Endodermal cell (in vitro differentiated cells): ENCODE measurements around the gene OSBPL9. TPM values are rescaled to one million over a fixed set of nuclear protein-coding genes. Genes with fewer than 3 reads are reported as not detected.

Experiments
- DNase-seq: peaks from one replicate; pipeline ENCODE4 v3.0.0-alpha.2; 2017
- H3K27ac ChIP-seq: 2 replicates; pipeline ENCODE4 v1.5.1; 2013; ENCODE audit warnings: mild to moderate bottlenecking, low read depth, low read length, moderate library complexity
- H3K27me3 ChIP-seq: 2 replicates; pipeline ENCODE4 v1.6.1; 2013; ENCODE audit warnings: mild to moderate bottlenecking, low read length, moderate library complexity; ENCODE audit not compliant: insufficient read depth, control insufficient read depth, poor library complexity, severe bottlenecking
- H3K36me3 ChIP-seq: 2 replicates; pipeline ENCODE4 v1.7.0; 2013; ENCODE audit warnings: mild to moderate bottlenecking, low read length, moderate library complexity; ENCODE audit not compliant: control insufficient read depth, insufficient read depth
- H3K4me1 ChIP-seq: one replicate; pipeline ENCODE4 v1.7.0; 2013; ENCODE audit warnings: low read length; ENCODE audit not compliant: control insufficient read depth, insufficient read depth
- H3K4me3 ChIP-seq: 2 replicates; pipeline ENCODE4 v1.5.1; 2013; ENCODE audit warnings: mild to moderate bottlenecking, low read length, moderate library complexity
- H3K9ac ChIP-seq: 2 replicates; pipeline ENCODE4 v1.6.1; 2013; ENCODE audit warnings: mild to moderate bottlenecking, low read length, moderate library complexity; ENCODE audit not compliant: poor library complexity, severe bottlenecking; ENCODE audit errors: extremely low read depth
- H3K9me3 ChIP-seq: 2 replicates; pipeline ENCODE4 v1.6.1; 2013; ENCODE audit warnings: mild to moderate bottlenecking, low read length, moderate library complexity; ENCODE audit not compliant: control insufficient read depth
- H3K27ac Mint-ChIP-seq: 2 replicates; pipeline ENCODE4 v1.8.0; 2020; ENCODE audit warnings: mixed read lengths
- H3K27me3 Mint-ChIP-seq: 2 replicates; pipeline ENCODE4 v1.8.0; 2021; ENCODE audit warnings: mild to moderate bottlenecking, mixed read lengths; ENCODE audit not compliant: insufficient read depth
- H3K36me3 Mint-ChIP-seq: 2 replicates; pipeline ENCODE4 v1.8.0; 2020; ENCODE audit warnings: low read depth, mixed read lengths
- H3K4me1 Mint-ChIP-seq: 2 replicates; pipeline ENCODE4 v1.8.0; 2020; ENCODE audit warnings: mixed read lengths
- H3K4me3 Mint-ChIP-seq: 2 replicates; pipeline ENCODE4 v1.8.0; 2020; ENCODE audit warnings: mild to moderate bottlenecking, moderate library complexity, mixed read lengths
- H3K9me3 Mint-ChIP-seq: 2 replicates; pipeline ENCODE4 v1.8.0; 2020; ENCODE audit warnings: mild to moderate bottlenecking, mixed read lengths
- CTCF ChIP-seq: fragments of 200-600 bp; sonication (generic); conservative IDR thresholded peaks from 2 replicates; pipeline ENCODE4 v1.5.0; 2021; ENCODE audit warnings: antibody characterized with exemption, mild to moderate bottlenecking
- WGBS, 2 experiments: methylation state at CpG; one replicate each; pipeline versions ENCODE4 v1.1.5 to v1.1.7; 2013; ENCODE audit warnings: missing lambda C conversion rate in 2 of 2, mixed read lengths in 1 of 2; ENCODE audit not compliant: insufficient coverage in 1 of 2, insufficient read length in 1 of 2; 5-methylcytosine and 5-hydroxymethylcytosine counted together
- total RNA-seq, 2 donors: library from RNA; stranded (reverse); fragmentation: NEBNext Ultra II Directional in 1 of 2; extraction: Animal tissue kit (Norgen Biotek cat#: 25700) in 1 of 2; gene quantifications; 2 replicates in 1 of 2; 3 replicates in 1 of 2; pipeline ENCODE4 v1.2.1, GENCODE V29; 2021

OSBPL9 gene
- total RNA-seq, 2 donors from 2014 or later: 76.9 to 93.3 TPM

- Mint-ChIP-seq H3K4me3 (no peak overlapping the region), H3K27ac (no peak overlapping the region), H3K4me1 (peaks cover 18% of the 10 kb centered on the region), H3K9me3 (no peaks in the 10 kb centered on the region), H3K36me3 (no peaks in the 10 kb centered on the region), H3K27me3 (no peaks in the 10 kb centered on the region)
- DNase-seq: no peak
- H3K4me3 ChIP-seq: no peak overlapping the region
- H3K4me1 ChIP-seq: peaks cover 12% of the 10 kb centered on the region
- no peak overlapping the region for H3K27ac ChIP-seq
- TF ChIP-seq CTCF: no peak
- no peak overlapping the region for H3K9ac ChIP-seq
- no peaks in the 10 kb centered on the region for H3K9me3 ChIP-seq
- no peaks in the 10 kb centered on the region for H3K36me3 ChIP-seq
- no peaks in the 10 kb centered on the region for H3K27me3 ChIP-seq
These were observed 72.8 kb downstream of the OSBPL9 start for GRCh38 chr1:51689643-51690042.

- H3K4me1 ChIP-seq: peaks cover 12% of the 10 kb centered on the region
- H3K27me3 Mint-ChIP-seq: no peaks in the 10 kb centered on the region
- peaks cover 18% of the 10 kb centered on the region for H3K4me1 Mint-ChIP-seq
- no peak overlapping the region for H3K27ac Mint-ChIP-seq
- TF ChIP-seq CTCF: no peak
- no peak overlapping the region for H3K4me3 ChIP-seq
- H3K4me3 Mint-ChIP-seq: no peak overlapping the region
- H3K27ac ChIP-seq: no peak overlapping the region
- H3K9me3 ChIP-seq: no peaks in the 10 kb centered on the region
- no peaks in the 10 kb centered on the region for H3K9me3 Mint-ChIP-seq
- DNase-seq: no peak
- H3K27me3 ChIP-seq: no peaks in the 10 kb centered on the region
- H3K36me3 ChIP-seq: no peaks in the 10 kb centered on the region
- 50 to 86% methylated on average over 1 to 3 of the region's 3 CpGs for WGBS, 2 experiments
- no peaks in the 10 kb centered on the region for H3K36me3 Mint-ChIP-seq
- H3K9ac ChIP-seq: no peak overlapping the region
These were observed 73.5 kb downstream of the OSBPL9 start for GRCh38 chr1:51690285-51690961.

GRCh38 chr1:51691920-51692319 lies 75.0 kb downstream of the OSBPL9 start:
- no peak overlapping the region for H3K27ac Mint-ChIP-seq
- WGBS, 2 experiments: 95 to 97% methylated on average over 4 of the region's 5 CpGs
- H3K4me1 Mint-ChIP-seq: peaks cover 24% of the 10 kb centered on the region
- H3K9me3 ChIP-seq: no peaks in the 10 kb centered on the region
- DNase-seq: no peak
- no peaks in the 10 kb centered on the region for H3K36me3 Mint-ChIP-seq
- no peaks in the 10 kb centered on the region for H3K27me3 Mint-ChIP-seq
- H3K9ac ChIP-seq: no peak overlapping the region
- H3K36me3 ChIP-seq: no peaks in the 10 kb centered on the region
- no peak for TF ChIP-seq CTCF
- H3K27me3 ChIP-seq: no peaks in the 10 kb centered on the region
- H3K4me3 Mint-ChIP-seq: no peak overlapping the region
- H3K27ac ChIP-seq: no peak overlapping the region
- H3K9me3 Mint-ChIP-seq: no peaks in the 10 kb centered on the region
- peaks cover 12% of the 10 kb centered on the region for H3K4me1 ChIP-seq
- H3K4me3 ChIP-seq: no peak overlapping the region
